GM10847 (cell line): ENCODE data around the gene FGD4.

Source experiments
- POLR2A ChIP-seq: IDR thresholded peaks from 2 replicates; pipeline ENCODE4 v1.6.1; 2011; ENCODE audit not compliant: insufficient read length; ENCODE audit errors: extremely low read depth

The FGD4 gene

DNA sequence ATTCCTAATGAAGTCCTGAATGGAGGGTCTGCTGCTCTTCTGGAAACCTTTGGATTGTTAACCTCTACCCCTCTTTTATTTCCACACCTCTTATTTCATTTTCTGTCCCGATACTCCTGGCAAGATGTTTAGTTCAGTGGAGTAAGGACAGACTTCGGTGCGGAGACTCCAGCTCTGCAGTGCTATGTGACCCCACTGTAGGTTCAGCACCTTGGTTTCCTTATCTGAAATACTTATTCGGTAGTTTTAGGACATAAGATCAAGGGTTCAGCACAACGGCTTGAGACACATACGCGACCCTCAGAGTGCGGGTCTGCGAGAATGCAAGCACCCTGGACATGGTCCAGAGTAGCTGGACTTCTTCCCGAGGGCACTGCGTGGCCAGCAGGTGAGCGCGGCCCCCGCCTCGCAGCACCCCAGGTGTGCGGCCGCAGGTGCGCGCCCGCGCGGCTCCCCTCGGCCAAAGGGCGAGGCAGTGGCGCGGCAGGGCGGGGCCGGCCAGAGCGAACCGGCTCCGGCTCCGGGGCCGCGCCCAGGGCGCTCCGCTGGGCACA is 465 bp upstream of the FGD4 start:
- no peak for TF ChIP-seq POLR2A

DNA sequence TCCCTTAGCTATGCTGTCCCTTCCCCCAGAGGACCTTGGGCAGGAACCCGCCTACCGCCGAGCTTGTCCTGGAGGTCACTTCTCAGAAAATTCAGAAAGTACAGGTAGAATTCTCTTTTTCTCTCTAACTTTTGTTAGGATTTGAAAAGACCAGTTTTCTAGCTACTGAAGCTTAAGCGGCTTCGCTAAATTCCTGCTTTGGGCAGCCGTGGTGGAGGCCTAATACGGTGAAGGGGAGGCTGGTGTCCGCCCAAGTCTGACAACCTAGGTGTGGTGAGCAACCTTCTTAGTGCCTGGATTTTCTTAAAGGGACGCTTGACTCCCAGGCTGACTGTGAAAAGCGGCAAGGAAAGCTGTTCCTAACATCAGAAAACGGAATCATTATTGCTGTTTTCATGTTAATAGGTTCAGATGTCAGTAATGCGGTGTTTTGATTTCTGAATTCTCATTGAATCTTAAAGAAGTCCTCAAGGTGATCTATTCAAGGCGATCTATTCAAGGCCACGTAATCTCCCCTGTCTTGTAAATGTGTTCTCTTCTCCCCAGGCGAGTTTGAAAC is 835 bp downstream of the FGD4 start:
- no peak for TF ChIP-seq POLR2A

DNA sequence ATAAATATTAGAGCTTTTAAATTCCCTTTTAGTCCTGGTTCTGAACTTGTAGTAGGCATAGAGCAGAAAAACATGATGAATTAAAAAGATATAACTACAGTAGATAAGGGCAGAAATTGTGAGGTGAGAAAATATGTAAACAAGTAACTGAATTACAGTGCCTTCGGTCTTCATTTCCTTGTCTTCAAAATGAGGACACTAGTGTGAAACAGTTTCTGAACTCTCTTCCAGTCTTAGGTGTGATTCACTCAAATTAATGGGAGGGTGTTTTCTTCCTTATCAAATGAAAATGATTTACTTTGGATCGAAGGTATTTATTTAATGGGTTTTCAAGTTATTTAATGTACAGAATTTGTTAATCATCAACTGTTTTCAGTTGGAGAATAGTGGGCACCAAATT is 1.5 kb downstream of the FGD4 start:
- no peak for TF ChIP-seq POLR2A

DNA sequence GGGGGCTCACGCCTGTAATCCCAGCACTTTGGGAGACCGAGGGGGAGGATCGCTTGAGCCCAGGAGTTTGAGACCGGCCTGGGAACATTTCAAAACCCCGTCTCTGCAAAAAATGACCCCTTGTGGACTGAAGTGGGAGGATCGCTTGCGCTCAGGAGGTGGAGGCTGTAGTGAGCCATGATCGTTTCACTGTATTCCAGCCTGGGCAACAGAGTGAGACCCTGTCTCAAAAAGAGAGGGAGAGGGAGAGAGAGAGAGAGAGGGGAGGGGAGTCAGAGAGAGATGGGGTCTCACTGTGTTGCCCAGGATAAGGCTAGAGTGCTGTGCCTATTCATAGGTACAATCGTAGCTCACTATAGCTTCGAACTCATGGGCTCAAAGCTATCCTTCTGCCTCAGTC is 2.8 kb downstream of the FGD4 start:
- no peak for TF ChIP-seq POLR2A

DNA sequence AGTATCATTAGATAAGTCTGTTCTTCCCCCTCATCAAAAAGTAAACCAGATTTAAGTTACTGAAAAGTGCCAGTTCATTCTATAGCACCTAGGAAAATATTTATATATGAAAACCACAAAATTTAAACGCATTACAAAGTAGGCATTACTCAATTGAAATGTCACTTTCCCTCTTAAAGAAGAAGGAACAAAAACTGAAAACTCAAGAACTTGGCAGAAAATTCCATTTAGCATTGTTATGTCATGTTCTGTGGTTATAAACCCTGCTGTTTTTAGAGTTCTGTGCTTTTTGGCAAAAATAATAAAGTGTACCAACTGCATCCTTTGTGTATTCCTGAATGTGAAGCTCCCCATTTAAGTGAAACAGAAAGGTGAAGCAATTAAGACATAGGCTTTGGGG is 3.6 kb downstream of the FGD4 start:
- no peak for TF ChIP-seq POLR2A

DNA sequence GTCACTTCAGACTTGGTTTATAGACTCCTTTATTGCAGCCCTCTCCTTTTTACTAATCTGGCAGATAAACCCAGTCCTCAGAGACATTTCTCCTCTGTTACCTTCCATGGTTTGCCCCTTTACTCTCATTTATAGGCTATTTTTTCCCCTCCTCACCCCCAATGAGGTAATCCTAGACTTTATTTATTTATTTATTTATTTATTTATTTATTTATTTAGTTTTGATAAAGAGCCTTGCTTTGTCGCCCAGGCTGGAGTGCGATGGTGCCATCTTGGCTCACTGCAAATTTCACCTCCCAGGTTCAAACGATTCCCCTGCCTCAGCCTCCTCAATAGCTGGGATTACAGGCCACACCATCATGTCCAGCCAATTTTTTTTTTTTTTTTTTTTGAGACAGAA is 8.4 kb downstream of the FGD4 start:
- no peak for TF ChIP-seq POLR2A

DNA sequence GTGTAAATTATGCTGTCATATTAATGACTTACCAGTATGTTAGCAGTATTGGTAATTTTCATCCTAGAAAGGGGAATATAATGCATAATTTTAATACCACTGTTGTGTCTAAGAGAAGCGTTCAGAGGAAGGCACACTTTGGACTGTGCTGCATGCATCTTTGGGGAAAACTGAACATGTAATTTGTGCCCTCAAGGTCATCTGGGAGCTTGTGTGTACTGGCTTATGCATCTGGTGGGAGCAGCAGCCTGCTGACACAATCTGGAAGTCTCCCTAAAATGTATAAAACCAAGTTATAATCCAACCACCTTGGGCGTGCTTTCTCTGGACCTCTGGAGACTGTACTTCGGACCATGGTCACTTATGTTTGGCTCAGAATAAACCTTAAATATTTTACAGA is 14.1 kb downstream of the FGD4 start:
- TF ChIP-seq POLR2A: no peak

DNA sequence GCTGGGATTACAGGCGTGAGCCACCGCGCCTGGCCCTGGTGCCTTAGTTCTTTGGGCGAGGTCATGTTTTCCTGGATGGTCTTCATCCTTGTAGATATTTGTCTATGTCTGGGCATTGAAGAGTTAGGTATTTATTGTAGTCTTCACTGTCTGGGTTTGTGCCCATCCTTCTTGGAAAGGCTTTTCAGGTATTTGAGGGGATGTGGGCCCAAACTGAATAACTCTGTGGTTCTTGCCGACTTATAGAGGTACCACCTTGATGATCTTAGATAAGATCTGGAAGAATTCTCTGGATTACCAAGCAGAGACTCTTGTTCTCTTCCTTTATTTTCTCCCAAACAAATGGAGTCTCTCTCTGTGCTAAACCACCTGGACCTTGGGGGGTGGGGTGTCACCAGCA is 18.9 kb downstream of the FGD4 start:
- TF ChIP-seq POLR2A: no peak

DNA sequence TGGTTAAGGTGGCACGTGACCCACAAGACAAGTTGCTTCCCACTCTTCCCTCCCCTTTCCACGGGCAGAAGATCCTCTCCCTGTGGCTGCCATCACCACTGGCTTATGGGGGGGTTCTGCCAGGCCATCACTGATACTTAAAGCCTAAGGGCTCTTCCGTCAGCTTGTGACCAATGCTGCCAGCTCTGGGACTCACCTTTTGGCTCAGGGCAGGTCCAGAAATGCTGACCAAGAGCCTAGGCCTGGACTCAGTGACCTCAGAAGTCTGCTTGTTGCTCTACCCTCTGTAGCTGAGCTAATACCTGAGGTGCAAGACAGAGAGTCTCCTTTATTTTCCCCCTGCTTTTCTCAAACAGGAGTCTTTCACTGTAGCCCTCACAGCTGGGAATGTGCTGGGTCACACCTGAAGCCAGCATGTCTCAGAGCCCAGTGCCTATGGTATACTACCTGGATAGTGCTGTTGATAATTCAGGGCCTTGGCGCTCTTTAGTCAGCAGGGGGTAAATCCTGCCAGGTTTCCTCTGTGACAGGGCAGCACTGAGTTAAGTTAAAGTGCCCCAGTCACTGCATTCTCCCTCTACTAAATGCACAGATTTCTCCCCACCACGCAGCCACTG is 19.7 kb downstream of the FGD4 start:
- TF ChIP-seq POLR2A: no peak

DNA sequence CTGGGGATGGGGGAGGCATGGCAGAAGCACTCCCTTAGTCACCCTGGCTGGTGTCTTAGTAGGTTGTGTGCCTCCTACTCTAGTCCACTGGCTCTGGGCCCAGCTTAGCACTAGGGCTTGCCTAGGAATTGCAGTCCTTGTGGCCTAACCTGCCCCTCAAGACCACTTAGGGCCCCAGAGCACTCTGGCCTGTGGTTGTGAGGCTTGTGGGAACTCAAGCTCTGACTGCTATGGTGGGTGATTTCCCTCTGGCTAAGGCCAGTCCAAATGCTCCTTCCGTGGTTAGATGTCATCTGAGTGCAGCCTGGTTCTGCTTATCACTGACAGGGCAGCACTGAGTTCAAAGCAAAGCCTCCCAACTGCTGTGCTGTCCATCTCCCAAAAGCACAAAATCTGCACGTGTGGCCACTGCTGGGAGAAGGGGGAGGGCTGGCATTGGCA is 20.2 kb downstream of the FGD4 start:
- TF ChIP-seq POLR2A: no peak

DNA sequence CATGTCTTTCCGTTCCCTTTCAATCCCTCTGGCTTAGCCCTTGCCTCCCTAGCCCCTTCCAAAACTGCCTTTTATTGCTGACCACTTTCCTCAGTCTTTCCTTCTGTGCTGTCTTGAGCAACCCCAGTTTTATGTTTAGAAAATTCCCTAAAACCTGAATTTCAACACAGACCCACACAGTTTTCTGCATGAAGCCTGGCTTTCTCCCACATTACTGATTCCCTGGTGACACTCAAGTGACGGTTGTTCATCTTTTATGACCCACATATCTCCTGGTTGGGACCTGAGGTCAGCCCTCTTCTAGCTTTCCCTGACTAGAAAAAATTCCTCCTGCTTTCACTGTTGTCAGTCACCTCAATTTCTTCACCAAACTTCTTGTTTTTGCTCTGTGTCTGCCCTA is 21.0 kb downstream of the FGD4 start:
- TF ChIP-seq POLR2A: no peak

DNA sequence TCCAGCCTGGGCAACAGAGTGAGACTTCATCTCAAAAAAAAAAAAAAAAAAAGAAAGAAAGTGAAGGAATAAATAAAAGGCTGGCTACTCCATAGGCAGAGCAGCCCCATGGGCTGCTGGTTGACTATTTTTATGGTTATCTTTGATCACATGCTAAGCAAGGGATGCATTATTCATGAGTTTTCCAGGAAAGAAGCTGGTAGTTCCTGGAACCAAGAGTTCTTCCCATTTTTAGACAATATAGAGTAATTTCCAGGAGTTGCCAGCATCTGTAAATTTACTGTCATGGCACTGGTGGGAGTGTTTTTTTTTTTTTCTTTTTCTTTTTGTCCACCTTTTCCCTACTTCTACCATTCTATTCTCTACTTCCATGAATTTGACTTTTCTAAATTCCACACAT is 24.2 kb downstream of the FGD4 start:
- no peak for TF ChIP-seq POLR2A

DNA sequence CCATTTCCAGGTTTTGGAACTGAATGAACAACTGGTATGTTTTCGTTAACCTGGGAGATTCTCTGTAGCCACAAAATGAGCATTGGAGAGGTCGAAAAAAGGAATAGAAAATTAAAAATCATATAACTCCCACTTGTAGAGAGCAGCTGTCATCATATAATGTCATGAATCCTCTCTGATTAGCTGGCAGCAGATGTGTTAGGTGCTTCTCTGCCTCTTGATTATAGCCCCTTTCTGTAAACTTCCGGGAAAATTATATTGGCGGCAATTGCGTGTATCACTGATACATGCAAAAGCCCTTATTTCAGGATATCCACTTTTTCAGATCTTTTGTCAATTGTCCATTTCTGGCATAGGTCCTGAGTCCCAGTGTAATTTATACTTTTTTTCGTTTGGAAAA is 31.7 kb downstream of the FGD4 start:
- no peak for TF ChIP-seq POLR2A

DNA sequence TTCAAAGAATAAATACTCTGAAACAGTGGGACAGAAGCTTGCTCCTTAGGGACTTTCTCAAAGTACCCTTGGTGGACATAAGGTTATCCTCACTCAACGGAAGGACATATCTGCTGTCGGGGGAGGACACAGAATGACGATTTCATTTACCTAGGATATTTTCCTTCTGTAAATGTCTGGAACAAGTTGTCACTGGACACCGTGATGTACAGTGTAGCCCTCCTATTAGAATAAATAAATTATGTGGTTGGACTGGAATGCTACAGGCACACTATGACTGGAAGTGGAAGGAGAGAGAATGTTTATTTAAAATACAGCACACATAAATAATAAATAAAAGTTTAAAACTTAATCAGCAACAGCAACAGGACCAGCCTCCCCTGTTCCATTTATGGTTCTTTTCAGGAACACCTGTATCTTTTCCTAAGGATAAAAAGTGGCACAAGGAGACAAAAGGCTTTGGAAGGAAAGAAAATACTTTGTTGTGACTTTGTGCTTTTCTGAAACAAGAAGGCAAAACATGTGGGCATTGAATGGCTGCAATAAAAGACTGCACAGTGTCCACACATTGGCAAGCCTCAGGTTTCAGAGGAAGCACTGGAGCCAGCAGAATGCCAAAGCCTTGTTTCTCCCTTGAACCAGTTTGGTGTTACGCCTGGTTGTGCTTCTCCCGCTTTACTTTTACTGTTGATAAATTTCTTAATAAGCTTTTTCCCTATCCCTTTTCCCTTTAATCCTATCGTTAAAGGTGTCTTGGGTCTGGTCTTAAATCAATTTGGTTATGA is 36.8 kb downstream of the FGD4 start:
- no peak for TF ChIP-seq POLR2A

DNA sequence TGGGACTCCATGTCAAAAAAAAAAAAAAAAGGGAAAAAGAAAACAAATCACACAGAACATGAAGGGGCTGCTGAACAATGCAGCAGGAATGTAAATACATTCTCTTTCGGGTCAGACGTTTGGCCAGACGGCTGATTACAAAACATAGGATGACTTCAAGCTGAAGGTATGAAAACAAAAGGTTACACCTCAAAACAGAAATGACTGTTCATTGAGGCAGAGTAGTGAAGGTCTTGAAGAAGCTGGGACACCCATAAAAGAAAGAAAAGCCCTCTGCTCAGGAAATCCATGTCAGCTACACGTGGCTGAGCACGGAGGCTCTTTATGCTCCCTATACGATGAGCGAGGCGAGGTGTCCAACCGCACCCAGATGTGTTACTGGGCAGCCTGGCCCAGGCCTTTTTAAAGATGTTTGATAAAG is 37.7 kb downstream of the FGD4 start:
- no peak for TF ChIP-seq POLR2A
